ENCODE results near the gene ERI3. TPM values are rescaled to one million over a fixed set of nuclear protein-coding genes. Genes with fewer than 3 reads are reported as not detected.

ERI3 gene
- total RNA-seq, 4 donors from 2014 or later: 28.8 to 63.2 (median 45.0) TPM

DNA sequence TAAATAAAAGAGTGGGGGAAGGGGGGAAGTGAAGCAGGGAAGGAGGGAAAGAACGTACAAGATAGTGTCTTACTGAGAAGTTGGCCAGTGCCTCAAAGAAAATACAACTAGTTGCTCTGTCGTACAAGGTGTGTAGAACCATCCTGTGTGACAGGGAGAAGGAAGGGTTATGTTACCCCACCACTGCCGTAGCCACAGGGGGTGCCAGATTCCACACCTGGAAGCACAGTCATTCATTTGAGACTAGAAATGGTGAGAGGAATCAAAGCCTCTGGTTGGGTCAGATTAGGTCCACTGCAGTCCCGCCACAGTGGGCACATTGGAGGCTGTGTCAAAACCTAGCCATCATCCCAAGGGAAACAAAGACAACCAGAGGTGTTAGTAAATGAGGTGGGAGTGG is 2.7 kb upstream of the ERI3 start:
- H3K27me3 ChIP-seq: no peaks in the 10 kb centered on the region
- TF ChIP-seq, protein P1, sequence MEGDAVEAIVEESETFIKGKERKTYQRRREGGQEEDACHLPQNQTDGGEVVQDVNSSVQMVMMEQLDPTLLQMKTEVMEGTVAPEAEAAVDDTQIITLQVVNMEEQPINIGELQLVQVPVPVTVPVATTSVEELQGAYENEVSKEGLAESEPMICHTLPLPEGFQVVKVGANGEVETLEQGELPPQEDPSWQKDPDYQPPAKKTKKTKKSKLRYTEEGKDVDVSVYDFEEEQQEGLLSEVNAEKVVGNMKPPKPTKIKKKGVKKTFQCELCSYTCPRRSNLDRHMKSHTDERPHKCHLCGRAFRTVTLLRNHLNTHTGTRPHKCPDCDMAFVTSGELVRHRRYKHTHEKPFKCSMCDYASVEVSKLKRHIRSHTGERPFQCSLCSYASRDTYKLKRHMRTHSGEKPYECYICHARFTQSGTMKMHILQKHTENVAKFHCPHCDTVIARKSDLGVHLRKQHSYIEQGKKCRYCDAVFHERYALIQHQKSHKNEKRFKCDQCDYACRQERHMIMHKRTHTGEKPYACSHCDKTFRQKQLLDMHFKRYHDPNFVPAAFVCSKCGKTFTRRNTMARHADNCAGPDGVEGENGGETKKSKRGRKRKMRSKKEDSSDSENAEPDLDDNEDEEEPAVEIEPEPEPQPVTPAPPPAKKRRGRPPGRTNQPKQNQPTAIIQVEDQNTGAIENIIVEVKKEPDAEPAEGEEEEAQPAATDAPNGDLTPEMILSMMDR (IDR thresholded peaks at IDR 0.05): no peak
- TF ChIP-seq POLR2A (IDR thresholded peaks at IDR 0.05): no peak
- H3K4me3 ChIP-seq (replicated peaks in 1 of 3): no peak overlapping the region
- H3K36me3 ChIP-seq: no peaks in the 10 kb centered on the region
- peaks cover 10% of the 10 kb centered on the region in 2 donors for H3K4me1 ChIP-seq
- H3K9me3 ChIP-seq: no peaks in the 10 kb centered on the region
- no peak overlapping the region for H3K27ac ChIP-seq
- intact Hi-C loops (cut with DNase I): no loop called here
- WGBS, 2 donors: 69 to 84% methylated on average over 4 of the region's 4 CpGs
- no peak for DNase-seq

DNA sequence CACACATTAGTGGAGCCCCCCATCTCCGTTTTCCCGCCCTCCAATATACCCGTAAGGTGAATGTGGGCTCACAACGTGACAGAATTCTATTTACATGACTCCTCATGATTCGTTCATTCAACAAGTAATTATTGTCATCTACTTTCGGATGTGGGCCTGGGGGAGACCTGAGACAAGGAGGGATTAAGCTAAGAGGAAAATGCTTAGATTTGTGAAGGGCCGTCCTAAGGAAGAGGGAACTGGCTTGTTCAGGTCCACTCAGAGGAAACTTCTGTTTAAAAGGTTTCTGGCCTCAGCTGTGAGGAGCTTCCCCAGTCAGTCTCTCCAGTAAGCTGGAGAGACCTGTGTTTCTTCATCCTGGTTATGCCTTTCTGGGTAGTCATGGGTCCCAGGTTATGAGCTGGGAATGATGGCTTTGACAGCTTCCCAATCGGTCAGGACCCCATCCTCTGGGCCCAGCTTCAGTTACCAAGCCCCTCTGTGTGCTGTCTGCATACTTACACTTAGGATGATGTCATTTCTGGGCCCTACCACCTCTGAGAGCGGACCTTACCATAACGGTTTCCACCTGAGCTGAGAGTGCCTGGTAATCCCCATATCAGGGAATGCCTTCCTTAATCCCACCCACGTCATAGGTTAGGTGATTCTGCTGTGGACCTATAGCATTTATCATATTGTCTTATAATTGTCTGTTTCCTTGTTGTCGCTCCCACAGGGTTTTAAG is 687 bp upstream of the ERI3 start:
- TF ChIP-seq, protein P1 (IDR thresholded peaks at IDR 0.05): no peak
- no peak for TF ChIP-seq POLR2A (IDR thresholded peaks at IDR 0.05)
- Histone ChIP-seq H3K9me3 (no peaks in the 10 kb centered on the region), H3K4me3 (replicated peaks in 1 of 3) (peak overlapping the region in 1 of 3 donors; percentile 97), H3K27me3 (no peaks in the 10 kb centered on the region), H3K4me1 (peaks cover 10% of the 10 kb centered on the region in 2 donors), H3K36me3 (no peaks in the 10 kb centered on the region), H3K27ac (no peak overlapping the region)
- intact Hi-C loops (cut with DNase I): no loop called here
- peak in 1 of 2 donors; percentile 3 for DNase-seq
- WGBS, 2 donors: 62 to 65% methylated on average over 12 of the region's 12 CpGs

DNA sequence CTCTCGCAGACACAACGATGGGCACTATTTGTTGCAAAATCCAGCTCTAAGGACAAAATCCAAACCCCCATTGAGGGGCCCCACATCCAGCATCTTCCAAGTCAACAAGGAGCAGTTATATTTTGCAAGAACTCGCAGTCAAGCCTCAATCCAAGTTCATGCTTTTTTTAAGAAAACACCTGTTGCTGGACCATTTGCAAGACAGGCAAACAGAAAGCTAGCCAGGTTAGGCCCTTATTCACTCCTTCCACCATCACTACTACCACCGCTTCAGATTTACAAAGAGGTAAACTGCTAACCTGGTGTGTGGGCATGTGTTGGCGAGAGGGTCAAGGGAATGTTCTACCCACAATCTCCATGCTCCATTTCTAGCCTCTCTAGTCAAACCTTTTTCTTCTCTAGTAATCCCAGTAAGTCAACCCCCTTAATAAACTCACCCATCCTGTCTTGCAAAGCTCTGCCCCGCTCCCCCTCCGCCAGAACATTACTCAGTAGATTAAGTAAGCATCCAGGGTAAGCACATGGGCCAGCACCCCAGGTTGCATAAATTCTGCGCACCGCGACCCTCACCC is 703 bp downstream of the ERI3 start:
- intact Hi-C loops (cut with DNase I): no loop called here
- no peaks in the 10 kb centered on the region for H3K27me3 ChIP-seq

DNA sequence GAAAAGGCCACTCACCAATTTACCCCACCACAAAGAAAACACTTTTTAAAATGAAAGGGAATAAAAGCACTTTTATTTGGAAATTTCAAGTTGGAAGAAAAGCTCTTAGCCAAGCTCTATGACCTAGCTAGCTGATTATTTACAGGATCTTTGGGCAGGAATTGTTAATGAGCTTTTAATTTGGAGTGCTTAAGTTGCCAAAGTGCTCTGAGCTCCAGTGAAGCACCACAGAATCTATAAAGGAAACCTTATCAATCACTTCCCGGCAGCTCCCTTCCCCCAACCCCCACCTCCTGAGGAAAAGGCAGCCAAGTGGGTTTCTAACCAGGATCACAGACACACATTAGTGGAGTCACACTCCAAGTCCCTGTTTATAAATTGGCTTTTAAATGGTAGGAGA is 1.5 kb downstream of the ERI3 start:
- TF ChIP-seq, protein P1 (IDR thresholded peaks at IDR 0.05): no peak
- TF ChIP-seq POLR2A (IDR thresholded peaks at IDR 0.05): no peak
- H3K4me1 ChIP-seq: peaks cover 10% of the 10 kb centered on the region in 2 donors
- no peak overlapping the region for H3K4me3 ChIP-seq (replicated peaks in 1 of 3)
- no peaks in the 10 kb centered on the region for H3K9me3 ChIP-seq
- no peaks in the 10 kb centered on the region for H3K36me3 ChIP-seq
- no peak for DNase-seq
- WGBS, 2 donors: 44 to 53% methylated on average over 1 of the region's 1 CpG
- H3K27ac ChIP-seq: no peak overlapping the region
- H3K27me3 ChIP-seq: no peaks in the 10 kb centered on the region
- intact Hi-C loops (cut with DNase I): no loop called here

More for the DNA sequence above, 703 bp downstream of the ERI3 start:
- TF ChIP-seq POLR2A (IDR thresholded peaks at IDR 0.05): no peak
- TF ChIP-seq, protein P1 (IDR thresholded peaks at IDR 0.05): no peak
- 33 to 38% methylated on average over 10 of the region's 10 CpGs for WGBS, 2 donors
- Histone ChIP-seq H3K4me1 (peaks cover 10% of the 10 kb centered on the region in 2 donors), H3K4me3 (replicated peaks in 1 of 3) (peak overlapping the region; percentile 43 to 97 (median 75)), H3K9me3 (no peaks in the 10 kb centered on the region), H3K36me3 (no peaks in the 10 kb centered on the region), H3K27ac (no peak overlapping the region)
- DNase-seq: peak; percentile 25 to 33

DNA sequence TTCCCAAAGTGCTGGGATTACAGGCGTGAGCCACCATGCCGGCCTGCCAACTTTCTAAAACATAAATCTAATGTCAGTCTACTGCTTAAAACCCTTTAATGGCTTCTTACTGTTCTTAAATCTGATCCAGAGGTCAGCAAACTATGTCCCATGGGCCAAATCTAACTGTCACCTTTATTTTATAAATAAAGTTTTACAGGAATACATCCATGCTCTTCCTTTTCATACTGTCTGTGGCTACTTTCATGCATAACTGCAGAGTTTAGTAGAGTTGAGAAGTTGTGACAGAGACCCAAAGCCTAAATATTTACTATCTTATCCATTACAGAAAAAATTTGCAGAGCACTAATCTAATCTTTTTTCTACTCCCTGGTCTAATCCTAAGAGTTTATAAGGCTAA is 3.8 kb downstream of the ERI3 start:
- TF ChIP-seq, protein P1 (IDR thresholded peaks at IDR 0.05): no peak
- TF ChIP-seq POLR2A (IDR thresholded peaks at IDR 0.05): no peak
- WGBS, 2 donors: 92 to 100% methylated on average over 2 of the region's 2 CpGs
- H3K36me3 ChIP-seq: no peaks in the 10 kb centered on the region
- no peaks in the 10 kb centered on the region for H3K27me3 ChIP-seq
- peaks cover 20 to 22% of the 10 kb centered on the region in 2 donors for H3K4me1 ChIP-seq
- no peak overlapping the region for H3K4me3 ChIP-seq (replicated peaks in 1 of 3)
- intact Hi-C loops (cut with DNase I): no loop called here
- DNase-seq: no peak
- H3K27ac ChIP-seq: no peak overlapping the region
- no peaks in the 10 kb centered on the region for H3K9me3 ChIP-seq

Measured in thyroid gland (tissue), 4 donors.